SK-N-SH treated with all-trans-retinoic acid at 6 μM for 48 hours (cell line): ENCODE results near the gene RAET1G.
"Not testable (repeated sequence)": the region's sequence is repeated elsewhere in the genome, so short reads cannot be mapped to it uniquely, and the experiment has no call there.

Experiments used
- ATAC-seq: fragments of 200-7000 bp; cut with Tn5 transposase; 3 replicates; pipeline ENCODE4 v1.9.1; 2020; ENCODE audit warnings: mild to moderate bottlenecking, moderate library complexity
- BACH2 ChIP-seq: fragments of 250-450 bp; sonication (Bioruptor Pico); IDR thresholded peaks from 2 replicates; pipeline ENCODE4 v1.9.0; 2021; ENCODE audit warnings: mild to moderate bottlenecking, borderline replicate concordance
- CREB5 ChIP-seq: fragments of 250-450 bp; sonication (Bioruptor Pico); IDR thresholded peaks from 2 replicates; pipeline ENCODE4 v1.5.1; 2020; ENCODE audit warnings: low read depth, mild to moderate bottlenecking, moderate library complexity
- CSRNP3 ChIP-seq: fragments of 250-450 bp; sonication (Bioruptor Pico); IDR thresholded peaks from 2 replicates; pipeline ENCODE4 v1.5.1; 2021; ENCODE audit warnings: mild to moderate bottlenecking, moderate library complexity
- ESRRG ChIP-seq: fragments of 250-450 bp; sonication (Bioruptor Pico); IDR thresholded peaks from 2 replicates; pipeline ENCODE4 v1.6.1; 2021; ENCODE audit warnings: mild to moderate bottlenecking
- OSR1 ChIP-seq: fragments of 250-450 bp; sonication (Bioruptor Pico); IDR thresholded peaks from 2 replicates; pipeline ENCODE4 v1.8.0; 2022; ENCODE audit warnings: moderate library complexity, mild to moderate bottlenecking, inconsistent platforms
- PATZ1 ChIP-seq: fragments of 250-450 bp; sonication (Bioruptor Pico); IDR thresholded peaks from 2 replicates; pipeline ENCODE4 v1.8.0; 2020; ENCODE audit warnings: mild to moderate bottlenecking, moderate library complexity, borderline replicate concordance
- POU6F1 ChIP-seq: fragments of 250-450 bp; sonication (Bioruptor Pico); IDR thresholded peaks from 2 replicates; pipeline ENCODE4 v1.8.0; 2021; ENCODE audit warnings: low read depth, mild to moderate bottlenecking, moderate library complexity, borderline replicate concordance
- RARB ChIP-seq: fragments of 250-450 bp; sonication (Bioruptor Pico); IDR thresholded peaks from 2 replicates; pipeline ENCODE4 v1.8.0; 2021; ENCODE audit warnings: mild to moderate bottlenecking, moderate library complexity
- SNAI2 ChIP-seq: fragments of 250-450 bp; sonication (Bioruptor Pico); IDR thresholded peaks from 2 replicates; pipeline ENCODE4 v1.5.0; 2020; ENCODE audit warnings: mild to moderate bottlenecking, moderate library complexity
- TCF4 ChIP-seq: fragments of 250-450 bp; sonication (Bioruptor Pico); IDR thresholded peaks from 2 replicates; pipeline ENCODE4 v1.8.0; 2021; ENCODE audit warnings: mild to moderate bottlenecking, moderate library complexity, borderline replicate concordance
- TOX ChIP-seq: fragments of 250-450 bp; sonication (Bioruptor Pico); IDR thresholded peaks from 2 replicates; pipeline ENCODE4 v1.8.0; 2021; ENCODE audit warnings: mild to moderate bottlenecking, moderate library complexity, borderline replicate concordance
- ZC3H10 ChIP-seq: fragments of 250-450 bp; sonication (Bioruptor Pico); IDR thresholded peaks from 2 replicates; pipeline ENCODE4 v1.5.1; 2021; ENCODE audit warnings: mild to moderate bottlenecking, moderate library complexity
- ZFP3 ChIP-seq: fragments of 250-450 bp; sonication (Bioruptor Pico); IDR thresholded peaks from 2 replicates; pipeline ENCODE4 v1.5.0; 2020; ENCODE audit warnings: mild to moderate bottlenecking, moderate library complexity
- ZNF565 ChIP-seq: fragments of 450-650 bp; formaldehyde crosslinking; conservative IDR thresholded peaks from 2 replicates; pipeline ENCODE4 v1.5.0; 2020; ENCODE audit warnings: low read depth, mild to moderate bottlenecking, moderate library complexity
- ZNF8 ChIP-seq: fragments of 450-650 bp; formaldehyde crosslinking; IDR thresholded peaks from 2 replicates; pipeline ENCODE4 v1.5.0; 2020; ENCODE audit warnings: mild to moderate bottlenecking, moderate library complexity

RAET1G gene

GRCh38 chr6:149961728-149962425 lies 39.0 kb upstream of the RAET1G start:
- ATAC-seq, result peak; percentile 16; the same call in 2 of the 3 replicates
- TF ChIP-seq CSRNP3 (CRISPR knock-in tag), result no peak
- no peak for TF ChIP-seq TCF4 (CRISPR knock-in tag)
- no peak for TF ChIP-seq BACH2 (CRISPR knock-in tag)
- TF ChIP-seq RARB (CRISPR knock-in tag), result no peak
- TF ChIP-seq ZNF565 (CRISPR knock-in tag), result no peak
- no peak for TF ChIP-seq SNAI2
- no peak for TF ChIP-seq ZC3H10 (CRISPR knock-in tag)
- TF ChIP-seq ZNF8 (CRISPR knock-in tag), result no peak
- no peak for TF ChIP-seq TOX (CRISPR knock-in tag)
- TF ChIP-seq PATZ1 (CRISPR knock-in tag), result no peak
- no peak for TF ChIP-seq ZFP3 (CRISPR knock-in tag)
- no peak for TF ChIP-seq POU6F1 (CRISPR knock-in tag)

GRCh38 chr6:149960488-149960887 lies 37.6 kb upstream of the RAET1G start:
- ATAC-seq, result no peak
- TF ChIP-seq PATZ1 (CRISPR knock-in tag) (no peak), BACH2 (CRISPR knock-in tag) (no peak), ZC3H10 (CRISPR knock-in tag) (no peak), ZNF565 (CRISPR knock-in tag) (no peak), TOX (CRISPR knock-in tag) (no peak), CREB5 (no peak), ESRRG (CRISPR knock-in tag) (no peak), OSR1 (no peak), POU6F1 (CRISPR knock-in tag) (no peak)

- ATAC-seq, result not testable (repeated sequence)
Observed at GRCh38 chr6:149959806-149960205, 36.9 kb upstream of the RAET1G start.

GRCh38 chr6:149958124-149958523 lies 35.2 kb upstream of the RAET1G start:
- not testable (repeated sequence) for ATAC-seq

GRCh38 chr6:149955654-149956317 lies 32.9 kb upstream of the RAET1G start:
- ATAC-seq, result not testable (repeated sequence)

GRCh38 chr6:149954984-149955653 lies 32.2 kb upstream of the RAET1G start:
- ATAC-seq, result not testable (repeated sequence)

- peak; percentile 34 for ATAC-seq
Observed at GRCh38 chr6:149954328-149954983, 31.5 kb upstream of the RAET1G start.

GRCh38 chr6:149953934-149954327 lies 31.0 kb upstream of the RAET1G start:
- ATAC-seq, result peak; percentile 82
